MM.1S (cell line): Measurements from ENCODE around the gene NPC1.
"Not testable (repeated sequence)": the region's sequence is repeated elsewhere in the genome, so short reads cannot be mapped to it uniquely, and the experiment has no call there.

ENCODE experiments used
- EZH2 ChIP-seq: fragments of 300-600 bp; sonication (generic); optimal IDR thresholded peaks from 2 replicates; pipeline ENCODE3; 2017; ENCODE audit warnings: low read depth, mild to moderate bottlenecking, antibody characterized with exemption, low read length, mixed read lengths
- EZH2phosphoT487 ChIP-seq: fragments of 300-600 bp; sonication (generic); IDR thresholded peaks from 2 replicates; pipeline ENCODE4 v1.6.1; 2018; ENCODE audit warnings: antibody characterized with exemption, low read length
- TF ChIP-seq, protein P1 (sequence below): fragments of 300-600 bp; sonication (generic); IDR thresholded peaks from 2 replicates; pipeline ENCODE4 v1.5.1; 2016; ENCODE audit warnings: antibody characterized with exemption, low read length, mixed read lengths

DNA sequence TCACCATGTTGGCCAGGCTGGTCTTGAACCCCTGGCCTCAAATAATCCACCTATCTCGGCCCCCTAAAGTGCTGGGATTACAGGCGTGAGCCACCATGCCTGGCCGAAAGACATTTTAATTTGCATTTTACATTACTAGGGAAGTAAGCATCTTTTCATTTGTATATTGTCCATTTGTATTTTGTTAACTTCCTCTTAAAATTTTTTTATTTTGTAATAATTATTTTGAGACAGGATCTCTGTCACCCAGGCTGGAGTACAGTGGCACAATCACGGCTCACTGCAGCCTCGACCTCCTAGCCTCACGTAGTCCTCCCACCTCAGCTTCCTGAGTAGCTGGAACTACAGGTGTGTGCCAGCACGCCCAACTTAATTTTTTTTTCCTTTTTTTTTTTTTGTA, 74.1 kb downstream of the NPC1 start:
- TF ChIP-seq EZH2, EZH2phosphoT487: not testable (repeated sequence)
- TF ChIP-seq, protein P1, sequence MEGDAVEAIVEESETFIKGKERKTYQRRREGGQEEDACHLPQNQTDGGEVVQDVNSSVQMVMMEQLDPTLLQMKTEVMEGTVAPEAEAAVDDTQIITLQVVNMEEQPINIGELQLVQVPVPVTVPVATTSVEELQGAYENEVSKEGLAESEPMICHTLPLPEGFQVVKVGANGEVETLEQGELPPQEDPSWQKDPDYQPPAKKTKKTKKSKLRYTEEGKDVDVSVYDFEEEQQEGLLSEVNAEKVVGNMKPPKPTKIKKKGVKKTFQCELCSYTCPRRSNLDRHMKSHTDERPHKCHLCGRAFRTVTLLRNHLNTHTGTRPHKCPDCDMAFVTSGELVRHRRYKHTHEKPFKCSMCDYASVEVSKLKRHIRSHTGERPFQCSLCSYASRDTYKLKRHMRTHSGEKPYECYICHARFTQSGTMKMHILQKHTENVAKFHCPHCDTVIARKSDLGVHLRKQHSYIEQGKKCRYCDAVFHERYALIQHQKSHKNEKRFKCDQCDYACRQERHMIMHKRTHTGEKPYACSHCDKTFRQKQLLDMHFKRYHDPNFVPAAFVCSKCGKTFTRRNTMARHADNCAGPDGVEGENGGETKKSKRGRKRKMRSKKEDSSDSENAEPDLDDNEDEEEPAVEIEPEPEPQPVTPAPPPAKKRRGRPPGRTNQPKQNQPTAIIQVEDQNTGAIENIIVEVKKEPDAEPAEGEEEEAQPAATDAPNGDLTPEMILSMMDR: not testable (repeated sequence)
